NCI-H82 treated with DMSO at 0.1 percent for 48 hours (cell line): ENCODE data around the gene LIN7A.
"Not testable (repeated sequence)": the region's sequence is repeated elsewhere in the genome, so short reads cannot be mapped to it uniquely, and the experiment has no call there.

Experiments
- DNase-seq: peaks from one replicate; lab custom pipeline; 2025; ENCODE audit not compliant: unreplicated experiment; lab: John Stamatoyannopoulos, UW

Gene LIN7A

GRCh38 chr12:80811957-80812708 lies 125.6 kb downstream of the LIN7A start:
- DNase-seq, result no peak

DNA sequence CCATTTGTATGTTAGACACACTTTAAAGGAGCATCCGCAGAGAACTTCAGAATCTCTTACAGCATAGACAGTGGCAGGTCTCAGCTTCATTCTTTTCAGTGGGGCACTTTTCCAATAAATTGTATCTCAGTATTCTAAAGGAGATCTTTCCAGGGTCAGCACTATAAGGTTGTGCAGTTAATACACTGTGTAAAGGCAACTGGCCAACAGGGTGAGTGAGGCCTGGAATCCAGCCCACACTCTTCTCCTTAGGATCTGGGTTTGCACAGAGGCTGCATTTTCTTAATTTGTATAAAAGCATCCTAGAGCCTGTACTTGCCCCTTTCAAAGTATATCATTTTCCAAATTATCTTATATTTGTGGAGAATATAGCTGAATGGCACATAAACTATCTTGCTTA lies 126.9 kb downstream of the LIN7A start:
- DNase-seq, result no peak

DNA sequence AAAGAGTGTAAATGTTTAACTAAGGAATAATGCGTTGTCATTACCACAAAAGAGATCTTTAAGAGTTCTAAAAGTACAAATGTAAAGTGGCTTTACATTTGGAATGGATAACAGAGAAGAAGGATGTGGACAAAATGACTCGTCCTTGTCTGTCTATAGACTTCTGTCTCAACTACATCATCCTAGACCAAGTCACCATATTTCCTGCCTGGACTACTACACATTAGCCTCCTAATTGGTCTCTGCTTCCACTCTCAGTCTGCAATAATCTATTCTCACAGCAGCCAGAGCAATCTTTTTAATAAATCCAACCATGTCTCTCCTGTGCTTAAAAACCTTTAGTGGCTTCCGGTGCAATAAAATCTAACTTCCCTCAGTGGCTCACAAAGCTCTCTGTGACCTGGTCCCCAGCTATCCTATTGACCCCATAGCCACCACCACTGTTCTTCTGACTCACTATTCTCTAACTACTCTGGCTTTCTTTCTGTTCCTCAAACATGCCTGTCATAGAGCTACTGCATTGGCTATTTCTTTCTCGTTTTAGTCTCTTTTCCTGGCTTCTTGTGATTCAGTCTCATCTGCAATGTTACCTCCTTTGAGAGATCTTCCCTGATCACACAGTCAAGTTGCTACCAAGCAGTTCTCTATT lies 130.0 kb downstream of the LIN7A start:
- DNase-seq, result no peak

DNA sequence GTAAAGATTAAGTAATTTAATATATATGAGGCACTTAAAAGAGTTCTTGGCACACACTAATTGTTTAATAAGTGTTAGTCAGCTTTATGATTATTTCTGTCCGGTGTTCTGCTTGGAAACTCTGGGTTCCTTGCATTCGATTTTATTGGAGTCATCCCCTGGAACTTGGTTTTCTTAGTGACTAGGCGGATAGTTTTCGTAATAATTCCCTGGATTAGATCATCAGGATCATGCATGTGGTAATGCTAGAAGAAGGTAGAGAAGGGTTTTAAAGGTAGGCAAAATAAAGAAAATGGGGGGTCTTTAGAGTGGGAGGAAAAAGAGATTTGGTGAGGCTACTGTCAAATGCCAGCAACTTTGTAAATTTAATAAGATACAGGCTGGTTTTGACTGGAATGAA lies 132.6 kb downstream of the LIN7A start:
- no peak for DNase-seq

DNA sequence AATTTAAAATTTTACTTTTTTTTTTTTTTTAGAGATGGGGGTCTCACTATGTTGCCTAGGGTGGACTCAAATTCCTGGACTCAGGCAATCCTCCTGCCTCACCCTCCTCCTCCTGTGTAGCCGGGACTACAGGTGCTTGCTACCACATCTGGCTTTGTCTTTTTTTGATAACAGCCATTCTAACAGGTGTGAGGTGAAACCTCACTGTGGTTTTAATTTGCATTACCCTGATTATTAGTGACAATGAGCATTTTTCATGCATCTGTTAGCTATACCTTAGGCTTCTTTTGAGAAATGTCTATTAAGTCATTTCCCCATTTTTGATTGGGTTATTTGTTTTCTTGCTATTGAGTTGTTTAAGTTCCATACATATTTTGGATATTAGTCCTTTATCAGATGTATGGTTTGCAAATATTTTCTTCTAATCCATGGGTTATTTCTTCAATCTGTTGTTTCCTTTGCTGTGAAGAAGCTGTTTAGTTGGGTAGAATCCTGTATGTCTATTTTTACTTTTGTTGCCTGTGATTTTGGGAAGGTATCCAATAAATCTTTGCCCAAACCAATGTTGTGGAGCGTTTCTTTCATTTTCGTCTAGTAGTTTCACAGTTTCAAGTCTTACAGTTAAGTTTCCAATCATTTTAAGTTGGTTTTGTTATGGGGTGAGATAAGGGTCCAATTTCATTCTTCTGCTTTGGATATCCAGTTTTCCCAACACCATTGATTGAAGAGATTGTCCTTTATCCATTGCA lies 134.9 kb downstream of the LIN7A start:
- DNase-seq, result no peak

- DNase-seq, result peak; percentile 13
Measured at GRCh38 chr12:80798281-80798680, 139.5 kb downstream of the LIN7A start.

DNA sequence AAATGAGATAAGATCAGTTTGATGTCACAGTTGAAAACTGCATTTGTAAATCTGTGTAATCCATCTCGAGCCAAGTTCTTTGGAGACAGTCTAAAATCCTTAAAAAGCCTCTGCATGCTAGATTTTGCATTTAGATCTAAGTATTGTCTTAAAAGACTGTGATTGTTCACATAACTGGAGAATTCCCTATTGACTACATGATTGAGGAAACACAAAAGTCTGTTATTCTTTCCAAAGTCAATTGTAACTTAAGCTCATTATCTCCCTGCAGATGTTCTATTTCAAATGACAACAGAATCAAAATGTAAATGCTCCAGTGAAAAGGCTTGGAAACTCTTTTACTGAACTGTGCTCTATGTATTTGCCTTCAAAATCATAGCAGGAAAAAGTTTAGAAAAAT lies 143.2 kb downstream of the LIN7A start:
- DNase-seq, result peak; percentile 48

DNA sequence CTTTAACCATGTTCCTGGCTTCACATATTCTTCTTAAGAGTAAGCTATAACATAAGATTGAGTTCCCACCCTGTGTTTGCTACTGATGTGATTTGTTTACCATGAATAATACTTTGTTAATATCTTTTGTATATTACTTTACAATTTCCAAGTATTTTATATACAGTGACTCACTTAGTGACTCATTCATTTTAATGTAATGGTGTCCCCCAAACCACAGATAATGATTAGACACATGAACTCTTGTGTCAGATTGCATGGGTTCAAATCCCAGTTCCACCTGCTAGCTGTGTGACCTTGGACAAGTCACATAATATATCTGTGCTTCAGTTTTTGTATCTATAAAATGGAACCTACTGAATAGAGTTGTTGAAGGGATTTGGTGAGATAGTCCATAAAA lies 144.9 kb downstream of the LIN7A start:
- DNase-seq, result no peak

- DNase-seq, result no peak
Measured at GRCh38 chr12:80791863-80792262, 145.9 kb downstream of the LIN7A start.

- DNase-seq, result not testable (repeated sequence)
Measured at GRCh38 chr12:80788407-80788806, 149.3 kb downstream of the LIN7A start.

DNA sequence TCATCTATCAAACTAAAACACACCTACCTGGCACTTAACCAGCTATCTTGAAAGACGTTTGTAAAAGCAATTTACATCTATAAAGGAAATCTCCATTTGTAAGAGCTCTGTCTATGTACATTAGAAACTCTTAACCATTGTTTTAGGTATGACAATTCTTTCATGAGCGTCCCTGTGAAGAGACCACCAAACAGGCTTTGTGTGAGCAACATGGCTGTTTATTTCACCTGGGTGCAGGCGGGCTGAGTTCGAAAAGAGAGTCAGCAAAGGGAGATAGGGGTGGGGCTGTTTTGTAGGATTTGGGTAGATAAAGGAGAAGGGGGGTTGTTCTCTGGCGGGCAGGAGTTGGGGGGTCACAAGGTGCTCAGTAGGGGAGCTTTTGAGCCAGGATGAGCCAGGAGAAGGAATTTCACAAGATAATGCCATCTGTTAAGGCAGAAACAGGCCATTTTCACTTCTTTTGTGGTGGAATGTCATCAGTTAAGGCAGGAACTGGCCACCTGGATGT lies 154.7 kb downstream of the LIN7A start:
- DNase-seq, result not testable (repeated sequence)

- no peak for DNase-seq
Measured at GRCh38 chr12:80781313-80781712, 156.4 kb downstream of the LIN7A start.

- no peak for DNase-seq
Measured at GRCh38 chr12:80780746-80781145, 157.0 kb downstream of the LIN7A start.

GRCh38 chr12:80778005-80778541 lies 159.7 kb downstream of the LIN7A start:
- DNase-seq, result no peak

DNA sequence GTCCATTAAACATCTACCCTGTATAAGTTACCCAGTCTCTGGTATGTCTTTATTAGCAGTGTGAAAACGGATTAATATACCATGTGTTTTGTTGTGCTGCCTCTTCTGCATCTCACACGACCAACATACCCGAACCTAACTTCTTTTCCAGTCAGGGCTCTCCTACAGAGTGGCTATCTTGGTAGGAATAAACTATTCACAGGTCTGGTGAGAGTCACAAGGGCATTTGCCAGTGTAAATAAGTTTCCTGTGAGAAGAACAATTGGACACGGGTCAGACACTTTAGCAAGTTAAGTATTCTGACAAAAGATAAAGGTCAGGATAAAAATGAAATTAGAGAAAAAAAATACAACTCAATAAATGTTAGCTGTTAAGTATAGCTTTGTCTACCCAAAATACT lies 160.1 kb downstream of the LIN7A start:
- no peak for DNase-seq

- DNase-seq, result no peak
Measured at GRCh38 chr12:80776706-80777105, 161.0 kb downstream of the LIN7A start.

DNA sequence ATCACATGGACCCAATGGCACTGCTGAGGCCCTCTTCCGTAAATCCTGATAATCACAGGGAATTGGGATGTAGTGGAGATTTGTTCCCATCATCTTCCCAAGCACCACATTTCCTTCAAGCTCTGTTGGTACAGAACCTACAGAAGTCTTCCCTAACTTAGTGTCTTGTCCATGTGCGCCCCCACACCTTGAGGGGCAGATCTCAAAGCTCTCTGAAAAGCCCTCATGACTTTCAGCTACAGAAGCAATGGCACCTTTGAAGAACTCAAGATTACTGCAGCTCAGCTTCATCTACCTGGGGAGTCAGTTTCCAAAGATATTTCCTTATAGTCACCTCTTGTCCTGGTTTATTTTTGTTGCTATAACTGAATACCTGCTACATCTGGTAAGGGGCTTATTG lies 166.8 kb downstream of the LIN7A start:
- no peak for DNase-seq

DNA sequence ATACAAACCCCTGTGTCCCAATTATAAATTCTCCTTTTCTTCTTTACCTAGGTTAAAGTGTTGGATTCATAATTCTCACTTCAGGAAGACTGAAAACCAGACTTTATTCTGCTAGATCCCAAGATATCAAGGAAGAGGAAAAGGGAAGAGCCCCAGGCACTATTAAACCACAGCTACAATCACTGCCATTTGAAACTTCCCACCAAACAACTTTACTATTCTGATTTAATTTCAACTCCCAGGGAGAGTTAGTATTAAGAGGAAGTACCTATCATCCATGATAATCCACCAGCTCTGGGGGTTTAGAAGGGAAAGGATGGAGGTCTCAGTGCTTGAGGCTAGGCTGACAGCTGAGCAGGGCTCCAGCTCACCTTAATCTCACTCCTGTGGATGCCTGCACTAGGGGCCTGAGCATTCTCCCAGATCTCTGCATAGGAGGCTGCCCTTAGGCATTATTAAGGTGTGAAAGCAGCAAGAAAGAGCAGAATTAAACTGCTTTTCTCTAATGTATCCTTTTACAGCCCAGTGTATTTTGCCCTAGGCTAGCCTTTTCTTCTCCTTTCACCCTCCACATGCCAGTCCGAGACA lies 168.1 kb downstream of the LIN7A start:
- no peak for DNase-seq

DNA sequence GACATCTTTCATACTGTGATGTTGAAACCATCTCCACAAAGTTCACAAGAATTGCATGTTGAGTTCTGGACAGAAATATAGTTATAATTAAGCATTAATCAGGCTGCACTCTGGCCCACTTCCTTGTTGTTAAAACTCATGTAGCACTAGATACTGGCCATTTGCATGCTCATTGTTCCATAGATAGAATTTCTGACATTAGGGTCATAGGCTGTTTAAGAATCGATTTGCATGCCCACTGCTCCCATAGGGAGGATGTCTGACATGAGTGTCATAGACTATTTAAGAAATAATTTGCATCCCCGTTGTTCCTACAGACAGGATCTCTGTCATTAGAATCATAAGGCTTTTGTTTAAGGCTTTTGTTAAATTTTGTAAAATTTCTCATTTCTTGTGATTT lies 170.8 kb downstream of the LIN7A start:
- DNase-seq, result no peak

- no peak for DNase-seq
Measured at GRCh38 chr12:80766210-80766609, 171.5 kb downstream of the LIN7A start.

DNA sequence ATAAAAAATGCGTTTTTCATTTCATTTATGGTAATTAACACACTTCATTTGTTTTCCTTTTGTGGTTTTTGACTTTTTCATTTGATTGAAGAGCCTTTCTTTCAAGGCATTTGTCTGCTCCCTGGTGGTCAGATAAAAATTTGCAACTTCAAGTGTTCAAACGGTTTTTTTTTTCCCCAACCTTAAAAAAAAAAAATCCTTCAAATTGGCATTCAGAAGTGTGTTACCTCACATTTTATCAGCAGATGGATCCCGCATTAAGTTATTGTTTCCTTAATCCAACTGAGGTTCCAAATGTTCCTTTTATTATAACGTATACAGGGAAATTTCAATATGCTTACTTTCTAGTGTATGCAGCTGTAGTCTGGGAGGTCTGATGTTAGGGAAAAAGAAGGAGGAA lies 173.9 kb downstream of the LIN7A start:
- peak; percentile 32 for DNase-seq
